ENCODE measurements around the gene TMEM14B. TPM values are rescaled to one million over a fixed set of nuclear protein-coding genes. Genes with fewer than 3 reads are reported as not detected.

Gene TMEM14B
- total and polyA plus RNA-seq, 9 of the 15 experiments (the other 6 are each of a cell fraction or from before 2014, with no cell fraction given) = 174 to 862 (median 263) TPM

DNA sequence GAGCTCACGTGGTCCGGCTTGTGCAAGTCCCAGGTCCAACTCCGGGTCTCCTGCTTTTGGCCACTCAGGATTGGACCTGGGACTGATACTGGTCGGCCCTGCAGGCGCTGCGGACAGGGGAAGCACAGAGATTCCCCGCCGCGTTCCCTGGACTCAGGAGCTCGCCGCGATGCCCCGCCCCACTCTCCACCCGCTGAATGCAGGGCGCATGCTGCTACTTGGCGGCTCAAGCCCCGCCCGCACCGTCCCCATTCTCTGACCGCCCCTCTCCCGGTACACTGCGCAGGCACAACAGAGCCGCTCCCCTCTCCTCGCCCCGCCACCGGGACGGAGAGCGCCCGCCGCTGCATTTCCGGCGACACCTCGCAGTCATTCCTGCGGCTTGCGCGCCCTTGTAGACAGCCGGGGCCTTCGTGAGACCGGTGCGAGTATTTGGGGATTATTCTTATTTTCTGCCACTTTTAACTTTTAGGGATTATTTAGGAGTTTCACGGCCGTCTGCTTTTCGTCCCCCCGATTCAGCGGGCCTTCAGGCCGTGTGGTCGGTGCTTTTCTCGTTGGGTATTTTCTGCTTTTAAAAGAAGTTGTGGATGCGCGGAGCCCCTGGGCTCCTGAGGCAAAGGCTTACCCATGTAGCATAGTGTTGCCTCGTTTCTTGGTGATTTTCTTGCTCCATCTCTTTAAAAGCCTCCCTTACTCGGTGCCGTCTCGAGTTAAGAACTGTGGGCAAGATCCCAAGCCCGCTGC is 24.6 kb upstream of the TMEM14B start, which contains the start of gene TMEM14C (continued):
- TF ChIP-seq, protein P1, sequence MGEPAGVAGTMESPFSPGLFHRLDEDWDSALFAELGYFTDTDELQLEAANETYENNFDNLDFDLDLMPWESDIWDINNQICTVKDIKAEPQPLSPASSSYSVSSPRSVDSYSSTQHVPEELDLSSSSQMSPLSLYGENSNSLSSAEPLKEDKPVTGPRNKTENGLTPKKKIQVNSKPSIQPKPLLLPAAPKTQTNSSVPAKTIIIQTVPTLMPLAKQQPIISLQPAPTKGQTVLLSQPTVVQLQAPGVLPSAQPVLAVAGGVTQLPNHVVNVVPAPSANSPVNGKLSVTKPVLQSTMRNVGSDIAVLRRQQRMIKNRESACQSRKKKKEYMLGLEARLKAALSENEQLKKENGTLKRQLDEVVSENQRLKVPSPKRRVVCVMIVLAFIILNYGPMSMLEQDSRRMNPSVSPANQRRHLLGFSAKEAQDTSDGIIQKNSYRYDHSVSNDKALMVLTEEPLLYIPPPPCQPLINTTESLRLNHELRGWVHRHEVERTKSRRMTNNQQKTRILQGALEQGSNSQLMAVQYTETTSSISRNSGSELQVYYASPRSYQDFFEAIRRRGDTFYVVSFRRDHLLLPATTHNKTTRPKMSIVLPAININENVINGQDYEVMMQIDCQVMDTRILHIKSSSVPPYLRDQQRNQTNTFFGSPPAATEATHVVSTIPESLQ (CRISPR knock-in tag; IDR thresholded peaks at IDR 0.05) = no peak
- TF ChIP-seq, protein P2, sequence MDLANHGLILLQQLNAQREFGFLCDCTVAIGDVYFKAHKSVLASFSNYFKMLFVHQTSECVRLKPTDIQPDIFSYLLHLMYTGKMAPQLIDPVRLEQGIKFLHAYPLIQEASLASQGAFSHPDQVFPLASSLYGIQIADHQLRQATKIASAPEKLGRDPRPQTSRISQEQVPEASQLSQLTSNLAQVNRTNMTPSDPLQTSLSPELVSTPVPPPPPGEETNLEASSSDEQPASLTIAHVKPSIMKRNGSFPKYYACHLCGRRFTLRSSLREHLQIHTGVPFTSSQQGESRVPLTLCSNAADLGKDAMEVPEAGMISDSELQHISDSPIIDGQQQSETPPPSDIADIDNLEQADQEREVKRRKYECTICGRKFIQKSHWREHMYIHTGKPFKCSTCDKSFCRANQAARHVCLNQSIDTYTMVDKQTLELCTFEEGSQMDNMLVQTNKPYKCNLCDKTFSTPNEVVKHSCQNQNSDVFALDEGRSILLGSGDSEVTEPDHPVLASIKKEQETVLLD (IDR thresholded peaks at IDR 0.05) = peak; percentile 93
- TF ChIP-seq PTRF (tag; IDR thresholded peaks at IDR 0.05) = no peak
- no peak for TF ChIP-seq CBX2 (IDR thresholded peaks at IDR 0.05; ENCODE audit: insufficient read depth, low read length, poor library complexity, severe bottlenecking)
- TF ChIP-seq STAT5B (CRISPR knock-in tag; IDR thresholded peaks at IDR 0.05) = no peak
- peak; percentile 11; the same call in 1 of the 2 replicates for TF ChIP-seq KLF16 (IDR thresholded peaks at IDR 0.05)
- TF ChIP-seq, protein P3, sequence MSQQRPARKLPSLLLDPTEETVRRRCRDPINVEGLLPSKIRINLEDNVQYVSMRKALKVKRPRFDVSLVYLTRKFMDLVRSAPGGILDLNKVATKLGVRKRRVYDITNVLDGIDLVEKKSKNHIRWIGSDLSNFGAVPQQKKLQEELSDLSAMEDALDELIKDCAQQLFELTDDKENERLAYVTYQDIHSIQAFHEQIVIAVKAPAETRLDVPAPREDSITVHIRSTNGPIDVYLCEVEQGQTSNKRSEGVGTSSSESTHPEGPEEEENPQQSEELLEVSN (IDR thresholded peaks at IDR 0.05; ENCODE audit: borderline replicate concordance in 1 of 2, extremely low read depth in 1 of 2, insufficient read depth in 1 of 2, insufficient read length in 1 of 2, low read depth in 1 of 2, low read length in 1 of 2, poor library complexity in 1 of 2, severe bottlenecking in 1 of 2) = peak; percentile 68 to 82
- peak; percentile 95 for TF ChIP-seq POLR2B (IDR thresholded peaks at IDR 0.05; ENCODE audit: low read depth, partially characterized antibody)
- TF ChIP-seq NR2C1 (IDR thresholded peaks at IDR 0.05) = no peak
- no peak for TF ChIP-seq NR2C1 (tag; IDR thresholded peaks at IDR 0.05)
- no peak for TF ChIP-seq CAMTA2 (CRISPR knock-in tag; conservative IDR thresholded peaks at IDR 0.05)
- TF ChIP-seq HSF4 (CRISPR knock-in tag; IDR thresholded peaks at IDR 0.05; ENCODE audit: borderline replicate concordance) = no peak
- TF ChIP-seq BHLHE40 (IDR thresholded peaks at IDR 0.05; ENCODE audit: low read length) = peak; percentile 80
- peak; percentile 80; the same call in 1 of the 2 replicates for TF ChIP-seq ZBED1 (IDR thresholded peaks at IDR 0.05)
- TF ChIP-seq MCM3 (IDR thresholded peaks at IDR 0.05) = no peak
- TF ChIP-seq ASH1L (IDR thresholded peaks at IDR 0.05; ENCODE audit: borderline replicate concordance, low read depth, partially characterized antibody) = peak; percentile 47
